ENCODE measurements around the gene SNED1.

Gene SNED1

DNA sequence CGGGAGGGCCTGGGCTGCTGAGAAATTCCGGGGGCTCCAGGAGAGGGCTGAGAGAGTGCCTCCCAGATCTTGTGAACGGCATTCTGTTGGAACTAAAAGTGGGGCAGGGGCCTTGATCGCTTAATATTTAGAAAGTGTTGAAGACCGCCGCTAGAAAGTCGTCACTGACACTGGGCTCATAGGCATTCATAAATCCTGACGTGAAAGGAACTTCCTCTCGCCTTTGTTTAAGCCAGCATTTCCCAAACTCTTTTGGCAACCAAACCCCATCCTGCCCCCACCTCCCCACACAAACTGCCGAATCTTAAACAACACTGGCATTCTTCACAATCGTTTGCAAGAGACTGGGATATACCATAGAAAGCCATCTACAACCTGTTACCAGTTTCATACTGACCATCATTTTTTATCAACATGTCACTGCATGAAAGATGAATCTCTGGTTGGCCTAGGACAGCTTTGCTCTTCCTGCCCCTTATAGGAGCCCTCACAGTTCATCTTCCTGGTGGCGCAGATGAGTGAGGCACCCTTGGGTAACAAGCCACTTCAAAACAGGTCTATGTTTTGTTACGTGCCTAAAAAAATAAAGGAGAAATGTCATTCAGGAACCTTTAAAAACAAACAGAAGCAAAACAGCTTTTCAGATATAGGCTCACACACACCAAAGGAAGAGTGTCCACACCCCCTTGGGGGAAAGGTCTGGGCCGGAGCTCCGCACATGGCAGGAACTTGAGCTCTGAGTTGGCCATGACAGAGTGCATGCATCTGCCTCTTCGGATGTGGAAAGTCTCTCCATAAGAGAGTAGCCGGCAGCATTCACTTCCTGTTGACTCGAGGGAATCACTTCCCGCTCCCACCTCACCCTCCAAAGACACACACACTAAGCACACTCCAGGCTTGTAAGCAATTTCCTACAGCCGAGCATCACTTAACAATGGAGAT is 90.6 kb downstream of the SNED1 start:
- H3K27me3 ChIP-seq (ENCODE audit: insufficient read depth, poor library complexity, severe bottlenecking) = no peaks in the 10 kb centered on the region
- no peak overlapping the region for H3K4me3 ChIP-seq (replicated peaks; ENCODE audit: insufficient read depth, low read length)
- H3K27ac ChIP-seq (replicated peaks) = no peak overlapping the region
- no peak for TF ChIP-seq POLR2AphosphoS5 (IDR thresholded peaks at IDR 0.05; ENCODE audit: low read depth)
- TF ChIP-seq, protein P1, sequence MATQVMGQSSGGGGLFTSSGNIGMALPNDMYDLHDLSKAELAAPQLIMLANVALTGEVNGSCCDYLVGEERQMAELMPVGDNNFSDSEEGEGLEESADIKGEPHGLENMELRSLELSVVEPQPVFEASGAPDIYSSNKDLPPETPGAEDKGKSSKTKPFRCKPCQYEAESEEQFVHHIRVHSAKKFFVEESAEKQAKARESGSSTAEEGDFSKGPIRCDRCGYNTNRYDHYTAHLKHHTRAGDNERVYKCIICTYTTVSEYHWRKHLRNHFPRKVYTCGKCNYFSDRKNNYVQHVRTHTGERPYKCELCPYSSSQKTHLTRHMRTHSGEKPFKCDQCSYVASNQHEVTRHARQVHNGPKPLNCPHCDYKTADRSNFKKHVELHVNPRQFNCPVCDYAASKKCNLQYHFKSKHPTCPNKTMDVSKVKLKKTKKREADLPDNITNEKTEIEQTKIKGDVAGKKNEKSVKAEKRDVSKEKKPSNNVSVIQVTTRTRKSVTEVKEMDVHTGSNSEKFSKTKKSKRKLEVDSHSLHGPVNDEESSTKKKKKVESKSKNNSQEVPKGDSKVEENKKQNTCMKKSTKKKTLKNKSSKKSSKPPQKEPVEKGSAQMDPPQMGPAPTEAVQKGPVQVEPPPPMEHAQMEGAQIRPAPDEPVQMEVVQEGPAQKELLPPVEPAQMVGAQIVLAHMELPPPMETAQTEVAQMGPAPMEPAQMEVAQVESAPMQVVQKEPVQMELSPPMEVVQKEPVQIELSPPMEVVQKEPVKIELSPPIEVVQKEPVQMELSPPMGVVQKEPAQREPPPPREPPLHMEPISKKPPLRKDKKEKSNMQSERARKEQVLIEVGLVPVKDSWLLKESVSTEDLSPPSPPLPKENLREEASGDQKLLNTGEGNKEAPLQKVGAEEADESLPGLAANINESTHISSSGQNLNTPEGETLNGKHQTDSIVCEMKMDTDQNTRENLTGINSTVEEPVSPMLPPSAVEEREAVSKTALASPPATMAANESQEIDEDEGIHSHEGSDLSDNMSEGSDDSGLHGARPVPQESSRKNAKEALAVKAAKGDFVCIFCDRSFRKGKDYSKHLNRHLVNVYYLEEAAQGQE (IDR thresholded peaks at IDR 0.05; ENCODE audit: insufficient replicate concordance, low read depth) = no peak
- TF ChIP-seq CTCF (IDR thresholded peaks at IDR 0.05; ENCODE audit: insufficient read depth, low read length) = no peak
- no peak for DNase-seq (ENCODE audit: low read depth in 1 of 2, low spot score in 1 of 2)

DNA sequence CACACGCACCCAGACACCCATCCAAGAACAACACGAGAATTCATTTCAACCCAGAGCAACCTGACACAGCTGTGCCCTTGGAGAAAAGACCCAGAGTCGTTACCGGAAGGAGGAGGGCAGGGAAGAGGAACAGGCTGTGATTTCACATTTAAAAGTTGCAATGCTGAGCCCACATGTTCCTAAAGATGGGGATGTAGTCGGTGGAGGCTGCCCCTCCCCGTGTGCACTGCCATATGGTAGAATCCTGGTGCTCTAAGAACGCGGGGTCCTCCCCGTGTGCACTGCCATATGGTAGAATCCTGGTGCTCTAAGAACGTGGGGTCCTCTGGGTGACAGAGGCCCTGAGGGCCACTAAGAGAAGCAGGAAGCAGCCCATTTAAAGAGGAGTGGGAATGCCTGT is 92.8 kb downstream of the SNED1 start:
- TF ChIP-seq SPI1 (IDR thresholded peaks at IDR 0.05; ENCODE audit: borderline replicate concordance, low read depth) (no peak), CTCF (IDR thresholded peaks at IDR 0.05; ENCODE audit: insufficient read depth, low read length) (no peak), POLR2AphosphoS5 (IDR thresholded peaks at IDR 0.05; ENCODE audit: low read depth) (no peak), GABPA (IDR thresholded peaks at IDR 0.05; ENCODE audit: low read depth) (no peak)
- TF ChIP-seq, protein P1 (IDR thresholded peaks at IDR 0.05; ENCODE audit: insufficient replicate concordance, low read depth) = no peak
- no peak overlapping the region for H3K27ac ChIP-seq (replicated peaks)
- no peaks in the 10 kb centered on the region for H3K27me3 ChIP-seq (ENCODE audit: insufficient read depth, poor library complexity, severe bottlenecking)
- DNase-seq (ENCODE audit: low read depth in 1 of 2, low spot score in 1 of 2) = no peak
- no peak overlapping the region for H3K4me3 ChIP-seq (replicated peaks; ENCODE audit: insufficient read depth, low read length)

DNA sequence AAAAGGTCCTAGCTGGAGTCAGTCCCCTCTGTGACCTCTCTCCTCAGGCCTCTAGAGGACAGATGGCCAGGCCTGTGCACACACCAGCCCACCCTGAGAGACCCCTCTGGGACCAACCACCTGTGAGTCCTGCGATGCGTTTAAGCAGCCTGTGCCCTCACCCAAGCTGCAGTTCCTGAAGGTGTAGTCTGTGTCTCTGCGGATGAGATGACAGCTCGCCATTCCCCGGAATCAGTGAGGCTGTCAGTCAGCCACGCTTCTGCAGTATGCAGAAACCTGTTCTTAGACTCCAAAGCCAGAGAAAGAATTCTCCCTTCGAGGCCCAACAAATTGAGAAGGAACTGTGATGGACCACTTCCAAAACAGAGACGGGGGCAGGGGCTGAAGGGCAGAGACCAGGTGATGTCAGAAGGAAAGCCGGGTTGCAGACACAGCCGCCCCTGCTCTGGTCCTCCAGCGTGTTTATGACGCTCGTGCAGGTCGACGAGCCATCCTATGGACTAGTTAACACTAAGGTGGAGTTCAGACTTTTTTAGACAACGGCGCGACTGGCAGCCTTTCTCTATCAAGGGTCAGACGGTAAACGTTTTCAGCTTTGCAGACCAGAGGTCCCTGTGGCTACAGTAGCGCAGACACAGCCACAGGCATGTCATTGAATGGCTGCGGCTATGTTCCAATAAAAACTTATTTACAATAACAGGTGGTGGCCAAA is 93.5 kb downstream of the SNED1 start:
- Histone ChIP-seq H3K27ac (replicated peaks) (no peak overlapping the region), H3K27me3 (ENCODE audit: insufficient read depth, poor library complexity, severe bottlenecking) (no peaks in the 10 kb centered on the region), H3K4me3 (replicated peaks; ENCODE audit: insufficient read depth, low read length) (no peak overlapping the region)
- no peak for DNase-seq (ENCODE audit: low read depth in 1 of 2, low spot score in 1 of 2)
- no peak for TF ChIP-seq SPI1 (IDR thresholded peaks at IDR 0.05; ENCODE audit: borderline replicate concordance, low read depth)
- no peak for TF ChIP-seq GABPA (IDR thresholded peaks at IDR 0.05; ENCODE audit: low read depth)
- TF ChIP-seq POLR2AphosphoS5 (IDR thresholded peaks at IDR 0.05; ENCODE audit: low read depth) = no peak
- TF ChIP-seq CTCF (IDR thresholded peaks at IDR 0.05; ENCODE audit: insufficient read depth, low read length) = no peak
- TF ChIP-seq, protein P1 (IDR thresholded peaks at IDR 0.05; ENCODE audit: insufficient replicate concordance, low read depth) = no peak
